Measurements from ENCODE around the gene IPO11.

IPO11 gene

GRCh38 chr5:62614355-62614754, 201.8 kb downstream of the IPO11 start:
- no peaks in the 10 kb centered on the region for H3K27me3 ChIP-seq (ENCODE audit: insufficient read depth, low read length, poor library complexity, severe bottlenecking)
- H3K4me1 ChIP-seq (ENCODE audit: insufficient read depth, low read length, poor library complexity, severe bottlenecking) = peaks cover 4% of the 10 kb centered on the region
- H3K9ac ChIP-seq (ENCODE audit: low read depth, low read length, poor library complexity, severe bottlenecking) = no peak overlapping the region
- no peak for TF ChIP-seq EZH2phosphoT487 (IDR thresholded peaks at IDR 0.05; ENCODE audit: borderline replicate concordance)
- TF ChIP-seq, protein P1, sequence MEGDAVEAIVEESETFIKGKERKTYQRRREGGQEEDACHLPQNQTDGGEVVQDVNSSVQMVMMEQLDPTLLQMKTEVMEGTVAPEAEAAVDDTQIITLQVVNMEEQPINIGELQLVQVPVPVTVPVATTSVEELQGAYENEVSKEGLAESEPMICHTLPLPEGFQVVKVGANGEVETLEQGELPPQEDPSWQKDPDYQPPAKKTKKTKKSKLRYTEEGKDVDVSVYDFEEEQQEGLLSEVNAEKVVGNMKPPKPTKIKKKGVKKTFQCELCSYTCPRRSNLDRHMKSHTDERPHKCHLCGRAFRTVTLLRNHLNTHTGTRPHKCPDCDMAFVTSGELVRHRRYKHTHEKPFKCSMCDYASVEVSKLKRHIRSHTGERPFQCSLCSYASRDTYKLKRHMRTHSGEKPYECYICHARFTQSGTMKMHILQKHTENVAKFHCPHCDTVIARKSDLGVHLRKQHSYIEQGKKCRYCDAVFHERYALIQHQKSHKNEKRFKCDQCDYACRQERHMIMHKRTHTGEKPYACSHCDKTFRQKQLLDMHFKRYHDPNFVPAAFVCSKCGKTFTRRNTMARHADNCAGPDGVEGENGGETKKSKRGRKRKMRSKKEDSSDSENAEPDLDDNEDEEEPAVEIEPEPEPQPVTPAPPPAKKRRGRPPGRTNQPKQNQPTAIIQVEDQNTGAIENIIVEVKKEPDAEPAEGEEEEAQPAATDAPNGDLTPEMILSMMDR (conservative IDR thresholded peaks at IDR 0.05; ENCODE audit: low read length) = no peak
- peaks cover 25% of the 10 kb centered on the region; the same call in 1 of the 2 replicates for H3K36me3 ChIP-seq (ENCODE audit: insufficient read depth, low read length)
- no peak overlapping the region for H3K4me2 ChIP-seq (ENCODE audit: low read depth, low read length, poor library complexity, severe bottlenecking)
- no peaks in the 10 kb centered on the region for H3K9me3 ChIP-seq (ENCODE audit: insufficient read depth, low read depth, low read length)
- H3K9me2 ChIP-seq (replicated peaks; ENCODE audit: low read depth, low read length) = no peaks in the 10 kb centered on the region
- H4K20me1 ChIP-seq (ENCODE audit: insufficient read depth, low read length, poor library complexity, severe bottlenecking) = no peaks in the 10 kb centered on the region
- H2AFZ ChIP-seq (ENCODE audit: low read length) = no peak overlapping the region
- 0 out of 2 replicates have a peak, but pooled peaks cover 2% of the 10 kb centered on the region for H3K79me2 ChIP-seq (ENCODE audit: insufficient read depth, low read length)
- H3K4me3 ChIP-seq (ENCODE audit: low read length, poor library complexity, severe bottlenecking) = no peak overlapping the region
- H3F3A ChIP-seq (ENCODE audit: low read depth) = no peaks in the 10 kb centered on the region

DNA sequence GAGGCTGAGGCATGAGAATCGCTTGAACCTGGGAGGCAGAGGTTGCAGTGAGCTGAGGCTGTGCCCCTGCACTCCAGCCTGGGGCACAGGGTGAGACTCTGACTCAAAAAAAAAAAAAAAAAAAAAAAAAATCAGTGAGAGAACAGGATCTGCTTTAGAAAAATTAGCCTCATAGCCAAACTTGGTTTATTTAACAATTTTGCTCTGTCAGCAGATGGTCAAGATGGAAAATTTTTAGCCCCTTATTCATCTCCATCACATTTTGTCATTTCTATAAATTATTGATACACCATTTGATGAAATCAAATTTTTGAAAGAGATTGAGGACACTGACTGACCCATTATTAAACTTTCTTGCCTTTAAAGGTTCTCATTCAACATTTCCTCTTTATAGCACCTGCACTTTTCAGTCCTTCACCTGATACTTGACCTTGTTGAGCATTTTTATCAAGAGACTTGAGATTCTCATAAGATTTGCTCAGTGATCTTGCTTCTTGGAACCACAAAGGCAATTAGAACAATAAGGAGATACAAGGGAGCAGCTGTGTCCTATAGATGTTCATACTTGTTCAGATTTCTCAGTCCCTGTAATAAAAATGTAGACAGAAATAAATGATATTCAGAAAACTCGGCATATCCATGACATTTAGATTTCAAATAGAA, 204.2 kb downstream of the IPO11 start:
- Histone ChIP-seq H3K9ac (ENCODE audit: low read depth, low read length, poor library complexity, severe bottlenecking) (no peak overlapping the region), H3K27me3 (ENCODE audit: insufficient read depth, low read length, poor library complexity, severe bottlenecking) (no peaks in the 10 kb centered on the region), H3K4me3 (ENCODE audit: low read length, poor library complexity, severe bottlenecking) (no peak overlapping the region), H3K9me3 (ENCODE audit: insufficient read depth, low read depth, low read length) (no peaks in the 10 kb centered on the region), H3K79me2 (ENCODE audit: insufficient read depth, low read length) (0 out of 2 replicates have a peak, but pooled peaks cover 2% of the 10 kb centered on the region), H3K4me1 (ENCODE audit: insufficient read depth, low read length, poor library complexity, severe bottlenecking) (no peaks in the 10 kb centered on the region), H3K9me2 (replicated peaks; ENCODE audit: low read depth, low read length) (no peaks in the 10 kb centered on the region), H3K4me2 (ENCODE audit: low read depth, low read length, poor library complexity, severe bottlenecking) (no peak overlapping the region), H3F3A (ENCODE audit: low read depth) (no peaks in the 10 kb centered on the region), H2AFZ (ENCODE audit: low read length) (no peak overlapping the region), H4K20me1 (ENCODE audit: insufficient read depth, low read length, poor library complexity, severe bottlenecking) (no peaks in the 10 kb centered on the region), H3K36me3 (ENCODE audit: insufficient read depth, low read length) (peaks cover 16% of the 10 kb centered on the region; the same call in 1 of the 2 replicates)
- TF ChIP-seq, protein P1 (conservative IDR thresholded peaks at IDR 0.05; ENCODE audit: low read length) = no peak
- no peak for TF ChIP-seq EZH2phosphoT487 (IDR thresholded peaks at IDR 0.05; ENCODE audit: borderline replicate concordance)

GRCh38 chr5:62617943-62618342, 205.4 kb downstream of the IPO11 start:
- H3K9ac ChIP-seq (ENCODE audit: low read depth, low read length, poor library complexity, severe bottlenecking) = no peak overlapping the region
- no peak overlapping the region for H2AFZ ChIP-seq (ENCODE audit: low read length)
- H3K27me3 ChIP-seq (ENCODE audit: insufficient read depth, low read length, poor library complexity, severe bottlenecking) = no peaks in the 10 kb centered on the region
- H3K36me3 ChIP-seq (ENCODE audit: insufficient read depth, low read length) = peaks cover 16% of the 10 kb centered on the region; the same call in 1 of the 2 replicates
- H3K9me2 ChIP-seq (replicated peaks; ENCODE audit: low read depth, low read length) = no peaks in the 10 kb centered on the region
- H3K4me1 ChIP-seq (ENCODE audit: insufficient read depth, low read length, poor library complexity, severe bottlenecking) = no peaks in the 10 kb centered on the region
- no peak overlapping the region for H3K4me2 ChIP-seq (ENCODE audit: low read depth, low read length, poor library complexity, severe bottlenecking)
- H4K20me1 ChIP-seq (ENCODE audit: insufficient read depth, low read length, poor library complexity, severe bottlenecking) = no peaks in the 10 kb centered on the region
- H3K4me3 ChIP-seq (ENCODE audit: low read length, poor library complexity, severe bottlenecking) = no peak overlapping the region
- 0 out of 2 replicates have a peak, but pooled peaks cover 2% of the 10 kb centered on the region for H3K79me2 ChIP-seq (ENCODE audit: insufficient read depth, low read length)
- H3F3A ChIP-seq (ENCODE audit: low read depth) = no peaks in the 10 kb centered on the region
- no peaks in the 10 kb centered on the region for H3K9me3 ChIP-seq (ENCODE audit: insufficient read depth, low read depth, low read length)
- no peak for TF ChIP-seq EZH2phosphoT487 (IDR thresholded peaks at IDR 0.05; ENCODE audit: borderline replicate concordance)
- TF ChIP-seq, protein P1 (conservative IDR thresholded peaks at IDR 0.05; ENCODE audit: low read length) = no peak

Data from Loucy (cell line).